Erythroblast (primary cell): ENCODE results near the gene SCRN2.

ENCODE experiments used
- DNase-seq, 2 experiments: peaks; one replicate each; lab custom pipeline; 2025; lab: John Stamatoyannopoulos, UW
- GATA1 ChIP-seq: IDR thresholded peaks from 2 replicates; pipeline ENCODE4 v1.6.1; 2011; ENCODE audit warnings: low read depth, mild to moderate bottlenecking, control low read depth, low read length, moderate library complexity
- POLR2A ChIP-seq: IDR thresholded peaks from 2 replicates; pipeline ENCODE4 v1.6.1; 2011; ENCODE audit warnings: mild to moderate bottlenecking, low read length

Gene SCRN2

GRCh38 chr17:47878203-47879027, 37.3 kb upstream of the SCRN2 start:
- no peak for DNase-seq
- no peak for TF ChIP-seq GATA1
- TF ChIP-seq POLR2A = no peak

GRCh38 chr17:47877368-47878034, 36.4 kb upstream of the SCRN2 start:
- TF ChIP-seq GATA1 (no peak), POLR2A (no peak)
- DNase-seq = no peak

- TF ChIP-seq POLR2A (no peak), GATA1 (no peak)
- DNase-seq = no peak
Observed at GRCh38 chr17:47875011-47875985, 34.2 kb upstream of the SCRN2 start.

- no peak for DNase-seq
- TF ChIP-seq POLR2A (no peak), GATA1 (no peak)
Observed at GRCh38 chr17:47873200-47874090, 32.4 kb upstream of the SCRN2 start.

- TF ChIP-seq GATA1 = no peak
- no peak for TF ChIP-seq POLR2A
- DNase-seq = no peak
Observed at GRCh38 chr17:47872651-47873161, 31.6 kb upstream of the SCRN2 start.

GRCh38 chr17:47872019-47872650, 31.1 kb upstream of the SCRN2 start:
- TF ChIP-seq GATA1 = no peak
- no peak for TF ChIP-seq POLR2A
- DNase-seq = no peak

- DNase-seq = no peak
- TF ChIP-seq GATA1 (no peak), POLR2A (no peak)
Observed at GRCh38 chr17:47871048-47871447, 30.0 kb upstream of the SCRN2 start.

GRCh38 chr17:47870056-47870455, 29.0 kb upstream of the SCRN2 start:
- TF ChIP-seq GATA1 (no peak), POLR2A (no peak)
- no peak for DNase-seq

- TF ChIP-seq GATA1 = no peak
- no peak for TF ChIP-seq POLR2A
- no peak for DNase-seq
Observed at GRCh38 chr17:47869114-47869513, 28.0 kb upstream of the SCRN2 start.

GRCh38 chr17:47867813-47868533, 26.9 kb upstream of the SCRN2 start:
- DNase-seq = peak; percentile 17 to 29
- TF ChIP-seq POLR2A (no peak), GATA1 (no peak)

- DNase-seq = peak; percentile 88 to 91
- no peak for TF ChIP-seq GATA1
- no peak for TF ChIP-seq POLR2A
Observed at GRCh38 chr17:47866941-47867340, 25.9 kb upstream of the SCRN2 start.
